ENCODE results near the gene VASH1. TPM values are rescaled to one million over a fixed set of nuclear protein-coding genes. Genes with fewer than 3 reads are reported as not detected.

VASH1 gene
- total RNA-seq, 1 donor from 2014 or later, result 10.5 TPM

GRCh38 chr14:76772300-76773187 is 11.3 kb downstream of the VASH1 start:
- DNase-seq, result no peak

GRCh38 chr14:76773188-76773885 is 12.1 kb downstream of the VASH1 start:
- DNase-seq, result no peak

- no peak for DNase-seq
Observed at GRCh38 chr14:76773956-76774820, 12.9 kb downstream of the VASH1 start.

- no peak for DNase-seq
Observed at GRCh38 chr14:76774821-76775694, 13.8 kb downstream of the VASH1 start.

GRCh38 chr14:76775695-76776427 is 14.6 kb downstream of the VASH1 start:
- DNase-seq, result no peak

- DNase-seq, result no peak
Observed at GRCh38 chr14:76776428-76777251, 15.4 kb downstream of the VASH1 start.

- no peak for DNase-seq
Observed at GRCh38 chr14:76777721-76778120, 16.5 kb downstream of the VASH1 start.

- DNase-seq, result no peak
Observed at GRCh38 chr14:76778546-76779215, 17.4 kb downstream of the VASH1 start.

GRCh38 chr14:76779221-76780057 is 18.2 kb downstream of the VASH1 start:
- DNase-seq, result no peak

GRCh38 chr14:76780058-76780345 is 18.7 kb downstream of the VASH1 start:
- no peak for DNase-seq

- no peak for DNase-seq
Observed at GRCh38 chr14:76780360-76780759, 19.1 kb downstream of the VASH1 start.

GRCh38 chr14:76780875-76781647 is 19.8 kb downstream of the VASH1 start:
- no peak for DNase-seq

- DNase-seq, result no peak
Observed at GRCh38 chr14:76781648-76782051, 20.4 kb downstream of the VASH1 start.

- DNase-seq, result no peak
Observed at GRCh38 chr14:76782115-76782884, 21.0 kb downstream of the VASH1 start.

GRCh38 chr14:76782885-76783566 is 21.8 kb downstream of the VASH1 start:
- no peak for DNase-seq

- no peak for DNase-seq
Observed at GRCh38 chr14:76784266-76784874, 23.1 kb downstream of the VASH1 start.

Data from skin of body (tissue), 2 donors.